ENCODE measurements around the gene DENND4B. TPM values are rescaled to one million over a fixed set of nuclear protein-coding genes. Genes with fewer than 3 reads are reported as not detected.

The DENND4B gene
- total RNA-seq, 1 experiment from 2014 or later, result 66.6 TPM

GRCh38 chr1:153933430-153933829 is 13.1 kb downstream of the DENND4B start:
- Histone ChIP-seq H3K4me1 (ENCODE audit: insufficient read depth, low read length, poor library complexity, severe bottlenecking) (peaks cover 10% of the 10 kb centered on the region), H3K4me3 (ENCODE audit: low read depth, low read length, poor library complexity, severe bottlenecking) (no peak overlapping the region), H3K27me3 (replicated peaks; ENCODE audit: insufficient read depth, low read depth, low read length, poor library complexity) (no peaks in the 10 kb centered on the region), H3K27ac (ENCODE audit: low read depth, low read length, poor library complexity, severe bottlenecking) (no peak overlapping the region), H3K9me3 (ENCODE audit: low read depth, low read length, poor library complexity, severe bottlenecking) (no peaks in the 10 kb centered on the region), H3K36me3 (ENCODE audit: insufficient read depth, low read length, poor library complexity, severe bottlenecking) (peaks cover 19% of the 10 kb centered on the region)
- TF ChIP-seq, protein P1, sequence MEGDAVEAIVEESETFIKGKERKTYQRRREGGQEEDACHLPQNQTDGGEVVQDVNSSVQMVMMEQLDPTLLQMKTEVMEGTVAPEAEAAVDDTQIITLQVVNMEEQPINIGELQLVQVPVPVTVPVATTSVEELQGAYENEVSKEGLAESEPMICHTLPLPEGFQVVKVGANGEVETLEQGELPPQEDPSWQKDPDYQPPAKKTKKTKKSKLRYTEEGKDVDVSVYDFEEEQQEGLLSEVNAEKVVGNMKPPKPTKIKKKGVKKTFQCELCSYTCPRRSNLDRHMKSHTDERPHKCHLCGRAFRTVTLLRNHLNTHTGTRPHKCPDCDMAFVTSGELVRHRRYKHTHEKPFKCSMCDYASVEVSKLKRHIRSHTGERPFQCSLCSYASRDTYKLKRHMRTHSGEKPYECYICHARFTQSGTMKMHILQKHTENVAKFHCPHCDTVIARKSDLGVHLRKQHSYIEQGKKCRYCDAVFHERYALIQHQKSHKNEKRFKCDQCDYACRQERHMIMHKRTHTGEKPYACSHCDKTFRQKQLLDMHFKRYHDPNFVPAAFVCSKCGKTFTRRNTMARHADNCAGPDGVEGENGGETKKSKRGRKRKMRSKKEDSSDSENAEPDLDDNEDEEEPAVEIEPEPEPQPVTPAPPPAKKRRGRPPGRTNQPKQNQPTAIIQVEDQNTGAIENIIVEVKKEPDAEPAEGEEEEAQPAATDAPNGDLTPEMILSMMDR (conservative IDR thresholded peaks at IDR 0.05; ENCODE audit: low read depth, low read length), result no peak
- TF ChIP-seq EZH2 (IDR thresholded peaks at IDR 0.05; ENCODE audit: borderline replicate concordance, low read depth, low read length, poor library complexity, severe bottlenecking), result no peak
- POLR2A ChIA-PET (ENCODE audit: low non-redundant PET), result no interaction called here
- no peak for DNase-seq (ENCODE audit: low spot score)
- no TSS peak for BruUV-seq (replicated peaks)
- intact Hi-C loops (cut with micrococcal nuclease; ENCODE audit: unreplicated experiment), result no loop called here
- CTCF ChIA-PET, result no interaction called here

- intact Hi-C loops (cut with micrococcal nuclease; ENCODE audit: unreplicated experiment), result no loop called here
- peaks cover 16% of the 10 kb centered on the region for H3K36me3 ChIP-seq (ENCODE audit: insufficient read depth, low read length, poor library complexity, severe bottlenecking)
- CTCF ChIA-PET, result no interaction called here
- H3K9me3 ChIP-seq (ENCODE audit: low read depth, low read length, poor library complexity, severe bottlenecking), result no peaks in the 10 kb centered on the region
- H3K27ac ChIP-seq (ENCODE audit: low read depth, low read length, poor library complexity, severe bottlenecking), result no peak overlapping the region
- POLR2A ChIA-PET (ENCODE audit: low non-redundant PET), result no interaction called here
- DNase-seq (ENCODE audit: low spot score), result no peak
- H3K4me1 ChIP-seq (ENCODE audit: insufficient read depth, low read length, poor library complexity, severe bottlenecking), result peaks cover 15% of the 10 kb centered on the region
- BruUV-seq (replicated peaks), result no TSS peak
- H3K27me3 ChIP-seq (replicated peaks; ENCODE audit: insufficient read depth, low read depth, low read length, poor library complexity), result no peaks in the 10 kb centered on the region
- no peak overlapping the region for H3K4me3 ChIP-seq (ENCODE audit: low read depth, low read length, poor library complexity, severe bottlenecking)
- TF ChIP-seq EZH2 (IDR thresholded peaks at IDR 0.05; ENCODE audit: borderline replicate concordance, low read depth, low read length, poor library complexity, severe bottlenecking), result no peak
- TF ChIP-seq, protein P1 (conservative IDR thresholded peaks at IDR 0.05; ENCODE audit: low read depth, low read length), result no peak
Measured at GRCh38 chr1:153932156-153933131, 14.1 kb downstream of the DENND4B start.

DNA sequence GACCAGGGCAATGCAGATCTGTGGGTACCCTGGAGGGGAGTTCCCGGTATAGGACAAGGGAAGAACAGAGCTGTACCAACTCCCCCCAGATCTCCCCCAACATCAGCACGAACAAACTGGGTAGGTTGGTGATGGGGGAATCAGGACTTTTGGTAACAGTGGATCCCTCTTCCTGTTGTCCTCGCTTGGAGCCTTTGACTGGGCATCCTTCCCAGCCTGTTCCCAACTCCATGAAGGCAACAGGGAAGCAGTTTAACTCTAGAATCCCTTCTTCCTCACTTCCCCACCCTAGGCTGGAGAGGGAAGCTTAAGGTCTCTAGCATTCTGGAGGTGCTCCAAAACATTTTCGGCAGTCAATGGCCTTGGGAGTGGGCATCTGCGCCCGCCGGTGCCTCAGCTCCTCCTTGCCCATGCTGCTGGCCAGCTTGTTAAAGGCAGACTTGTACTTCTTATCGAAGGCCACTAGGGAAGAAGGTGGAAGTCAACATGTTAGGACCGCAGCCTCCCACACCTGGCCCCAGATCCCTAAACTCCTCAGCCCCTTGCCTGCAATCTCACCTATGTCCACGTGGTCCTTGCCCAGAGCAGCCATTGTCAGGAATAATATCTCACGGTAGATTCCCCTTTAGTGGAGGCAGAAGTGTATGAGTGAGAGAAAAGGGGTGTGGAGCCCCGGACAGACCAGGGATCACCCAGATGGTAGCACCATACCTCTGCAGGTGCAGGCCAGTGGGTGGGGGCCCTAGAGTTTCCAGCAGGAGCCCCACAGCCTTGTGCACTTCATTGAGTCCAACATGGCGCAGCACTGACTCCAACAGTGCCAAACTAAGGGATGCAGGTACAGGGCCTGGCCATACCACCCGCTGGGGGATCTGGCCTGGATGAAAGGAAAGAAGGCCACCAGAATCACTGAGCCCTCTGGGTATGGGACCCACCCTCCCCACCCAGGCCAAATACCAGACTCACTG is 16.3 kb downstream of the DENND4B start:
- ChIA-PET POLR2A (ENCODE audit: low non-redundant PET) (no interaction called here), CTCF (interaction anchor here (2.2 kb wide), 1 partner anchor 16 kb away, joined by 14 read pairs; the partner anchor contains the start of gene DENND4B)
- H3K9me3 ChIP-seq (ENCODE audit: low read depth, low read length, poor library complexity, severe bottlenecking), result no peaks in the 10 kb centered on the region
- no peak overlapping the region for H3K4me3 ChIP-seq (ENCODE audit: low read depth, low read length, poor library complexity, severe bottlenecking)
- DNase-seq (ENCODE audit: low spot score), result no peak
- BruUV-seq (replicated peaks), result no TSS peak
- TF ChIP-seq, protein P1 (conservative IDR thresholded peaks at IDR 0.05; ENCODE audit: low read depth, low read length), result no peak
- TF ChIP-seq EZH2 (IDR thresholded peaks at IDR 0.05; ENCODE audit: borderline replicate concordance, low read depth, low read length, poor library complexity, severe bottlenecking), result no peak
- no peak overlapping the region for H3K27ac ChIP-seq (ENCODE audit: low read depth, low read length, poor library complexity, severe bottlenecking)
- peaks cover 15% of the 10 kb centered on the region for H3K4me1 ChIP-seq (ENCODE audit: insufficient read depth, low read length, poor library complexity, severe bottlenecking)
- H3K36me3 ChIP-seq (ENCODE audit: insufficient read depth, low read length, poor library complexity, severe bottlenecking), result peaks cover 7% of the 10 kb centered on the region
- no peaks in the 10 kb centered on the region for H3K27me3 ChIP-seq (replicated peaks; ENCODE audit: insufficient read depth, low read depth, low read length, poor library complexity)
- intact Hi-C loops (cut with micrococcal nuclease; ENCODE audit: unreplicated experiment), result no loop called here

Measured in A673 (cell line).